Upper lobe of left lung (tissue), 4 donors: ENCODE measurements around the gene ARPIN.

Experiments
- CTCF ChIP-seq, 6 experiments: fragments of 450-650 bp in 4 of 6; fragments of 200-600 bp in 2 of 6; sonication (generic) in 2 of 6; IDR thresholded peaks; one replicate each; pipeline ENCODE4 v1.5.1; 2016 to 2019; ENCODE audit warnings: antibody characterized with exemption in 6 of 6
- EP300 ChIP-seq, 4 donors: sonication (generic); formaldehyde crosslinking; IDR thresholded peaks; one replicate each; pipeline ENCODE4 v1.5.1; 2017; ENCODE audit warnings: antibody characterized with exemption in 4 of 4, control low read depth in 2 of 4
- POLR2A ChIP-seq, 4 donors: fragments of 450-650 bp; IDR thresholded peaks; one replicate each; pipeline ENCODE4 v1.5.1; 2016 to 2017; ENCODE audit warnings: antibody characterized with exemption in 4 of 4, mild to moderate bottlenecking in 2 of 4
- POLR2AphosphoS5 ChIP-seq, 2 donors: sonication (generic); formaldehyde crosslinking; IDR thresholded peaks; one replicate each; pipeline ENCODE4 v1.5.1; 2017; ENCODE audit warnings: antibody characterized with exemption in 2 of 2

- peak in 1 of 6 experiments; percentile 16 for TF ChIP-seq CTCF (IDR thresholded peaks at IDR 0.05)
- peak in 3 of 4 donors; percentile 68 to 81 (median 70) for TF ChIP-seq POLR2A (IDR thresholded peaks at IDR 0.05)
- peak in 1 of 4 donors; percentile 31 for TF ChIP-seq EP300 (IDR thresholded peaks at IDR 0.05)
- peak; percentile 89 to 93 for TF ChIP-seq POLR2AphosphoS5 (IDR thresholded peaks at IDR 0.05)
Observed at GRCh38 chr15:89893696-89894447, 18.9 kb downstream of the ARPIN start, which contains the start of gene AP3S2.
